Right lobe of liver (tissue), 4 donors: ENCODE results near the gene CXCL12.

Experiments used
- POLR2A ChIP-seq: fragments of 450-650 bp; IDR thresholded peaks from one replicate; pipeline ENCODE4 v1.6.1; 2017; ENCODE audit warnings: antibody characterized with exemption, mild to moderate bottlenecking
- TF ChIP-seq, protein P1 (sequence below), 4 donors: fragments of 200-600 bp in 3 of 4; fragments of 450-650 bp in 1 of 4; IDR thresholded peaks; one replicate each; pipeline versions ENCODE4 v1.5.1 to v1.8.0; 2016 to 2022; ENCODE audit warnings: antibody characterized with exemption in 4 of 4, mild to moderate bottlenecking in 2 of 4
- donor health status: DM: no; HTN: no; CAD: no.
- donor health status: DM: no; HTN: no; CAD: no.
- donor health status: DM: no; HTN: yes; CAD: no.

- TF ChIP-seq, protein P1, sequence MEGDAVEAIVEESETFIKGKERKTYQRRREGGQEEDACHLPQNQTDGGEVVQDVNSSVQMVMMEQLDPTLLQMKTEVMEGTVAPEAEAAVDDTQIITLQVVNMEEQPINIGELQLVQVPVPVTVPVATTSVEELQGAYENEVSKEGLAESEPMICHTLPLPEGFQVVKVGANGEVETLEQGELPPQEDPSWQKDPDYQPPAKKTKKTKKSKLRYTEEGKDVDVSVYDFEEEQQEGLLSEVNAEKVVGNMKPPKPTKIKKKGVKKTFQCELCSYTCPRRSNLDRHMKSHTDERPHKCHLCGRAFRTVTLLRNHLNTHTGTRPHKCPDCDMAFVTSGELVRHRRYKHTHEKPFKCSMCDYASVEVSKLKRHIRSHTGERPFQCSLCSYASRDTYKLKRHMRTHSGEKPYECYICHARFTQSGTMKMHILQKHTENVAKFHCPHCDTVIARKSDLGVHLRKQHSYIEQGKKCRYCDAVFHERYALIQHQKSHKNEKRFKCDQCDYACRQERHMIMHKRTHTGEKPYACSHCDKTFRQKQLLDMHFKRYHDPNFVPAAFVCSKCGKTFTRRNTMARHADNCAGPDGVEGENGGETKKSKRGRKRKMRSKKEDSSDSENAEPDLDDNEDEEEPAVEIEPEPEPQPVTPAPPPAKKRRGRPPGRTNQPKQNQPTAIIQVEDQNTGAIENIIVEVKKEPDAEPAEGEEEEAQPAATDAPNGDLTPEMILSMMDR (IDR thresholded peaks at IDR 0.05) = no peak
- TF ChIP-seq POLR2A = no peak
Measured at GRCh38 chr10:44427479-44427878, 42.6 kb upstream of the CXCL12 start.
